ENCODE data around the gene CCT7. TPM values are rescaled to one million over a fixed set of nuclear protein-coding genes. Genes with fewer than 3 reads are reported as not detected.

The CCT7 gene
- total RNA-seq, 8 experiments from 2014 or later = 230 to 423 (median 329) TPM

DNA sequence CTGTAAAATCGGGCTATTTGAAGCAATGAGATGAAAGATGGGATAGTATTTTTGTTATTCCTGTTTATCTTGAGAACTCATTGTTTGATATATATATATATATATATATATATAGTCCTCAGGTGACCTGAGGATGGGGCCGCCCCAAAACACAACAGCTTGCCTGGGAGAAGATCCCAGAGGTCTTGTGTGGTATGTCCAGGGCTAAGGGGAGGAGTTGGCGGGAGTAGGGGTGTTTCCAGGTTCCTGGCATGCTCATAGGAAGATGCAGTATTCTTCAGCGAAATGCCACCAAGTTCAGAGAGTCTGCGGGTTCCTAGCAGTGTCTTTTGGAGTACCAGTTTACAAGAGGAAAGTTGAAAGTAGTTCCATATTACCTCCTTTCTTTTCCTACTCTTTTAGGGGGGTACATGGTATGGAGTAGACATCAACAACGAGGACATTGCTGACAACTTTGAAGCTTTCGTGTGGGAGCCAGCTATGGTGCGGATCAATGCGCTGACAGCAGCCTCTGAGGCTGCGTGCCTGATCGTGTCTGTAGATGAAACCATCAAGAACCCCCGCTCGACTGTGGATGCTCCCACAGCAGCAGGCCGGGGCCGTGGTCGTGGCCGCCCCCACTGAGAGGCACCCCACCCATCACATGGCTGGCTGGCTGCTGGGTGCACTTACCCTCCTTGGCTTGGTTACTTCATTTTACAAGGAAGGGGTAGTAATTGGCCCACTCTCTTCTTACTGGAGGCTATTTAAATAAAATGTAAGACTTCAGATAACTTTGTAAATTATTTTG lies 18.3 kb downstream of the CCT7 start:
- Histone ChIP-seq H3K27ac (no peak overlapping the region), H3K4me3 (no peak overlapping the region), H3K4me1 (replicated peaks in 1 of 2) (no peaks in the 10 kb centered on the region)
- in situ Hi-C loops (cut with MboI; ENCODE audit: low pct_unique_long_range_greater_than_20kb in 2 of 9, low sequenced_read_pairs in 9 of 9, unreplicated experiment in 9 of 9) = no loop called here
- no peak for ATAC-seq (replicated peaks in 6 of 8)
- WGBS, 10 experiments = 60 to 98% (median 94%) methylated on average over 1 to 13 of the region's 17 CpGs; no CpG with 5 or more reads in 2 of the 10 experiments

DNA sequence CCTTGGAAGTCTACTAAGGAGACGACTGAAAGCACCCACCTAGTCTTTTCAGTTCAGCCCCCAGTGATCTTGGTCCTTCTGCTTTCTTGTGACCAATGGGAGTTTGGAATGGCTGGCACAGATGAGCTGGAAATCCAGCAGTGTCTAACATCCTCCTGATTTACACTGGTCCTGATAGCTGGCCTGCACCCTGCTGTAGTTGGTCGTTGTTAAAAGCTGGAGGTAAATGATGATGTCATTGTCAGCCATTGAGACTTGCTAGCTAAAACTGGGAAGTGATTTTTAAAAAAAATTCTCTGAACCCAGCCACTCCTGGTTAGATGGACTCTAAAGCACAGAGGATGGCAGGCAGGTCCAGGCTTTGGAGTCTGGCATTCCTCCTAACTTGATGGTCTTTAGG lies 19.3 kb downstream of the CCT7 start:
- WGBS, 10 experiments = 0 to 100% (median 54%) methylated on average over 1 to 2 of the region's 2 CpGs; no CpG with 5 or more reads in 4 of the 10 experiments
- ATAC-seq (replicated peaks in 6 of 8) = peak in 5 of 8 experiments; percentile 12 to 67 (median 29)
- in situ Hi-C loops (cut with MboI; ENCODE audit: low pct_unique_long_range_greater_than_20kb in 2 of 9, low sequenced_read_pairs in 9 of 9, unreplicated experiment in 9 of 9) = no loop called here
- Histone ChIP-seq H3K4me3 (no peak overlapping the region), H3K27ac (no peak overlapping the region), H3K4me1 (replicated peaks in 1 of 2) (no peaks in the 10 kb centered on the region)

DNA sequence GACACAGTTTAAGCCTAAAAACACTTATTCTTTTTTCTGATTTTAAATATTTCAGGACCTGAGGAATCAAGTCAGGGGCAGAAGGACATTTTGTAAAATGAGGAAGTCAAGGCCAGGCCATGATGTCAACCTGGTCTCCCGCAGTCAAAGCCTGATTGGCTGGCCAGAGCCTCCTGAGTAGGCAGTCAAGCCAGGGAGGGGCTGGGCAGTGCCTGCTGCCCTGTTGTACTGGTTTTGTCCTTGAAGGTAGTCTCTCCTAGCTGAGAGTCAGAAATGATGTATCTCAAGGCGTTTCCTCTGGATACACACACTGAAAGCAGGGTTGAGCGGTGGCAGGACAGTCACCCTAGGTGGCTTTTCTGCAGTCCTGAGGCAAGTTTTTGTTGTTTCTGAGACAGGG lies 19.8 kb downstream of the CCT7 start:
- H3K4me1 ChIP-seq (replicated peaks in 1 of 2) = no peaks in the 10 kb centered on the region
- H3K4me3 ChIP-seq = no peak overlapping the region
- in situ Hi-C loops (cut with MboI; ENCODE audit: low pct_unique_long_range_greater_than_20kb in 2 of 9, low sequenced_read_pairs in 9 of 9, unreplicated experiment in 9 of 9) = no loop called here
- H3K27ac ChIP-seq = no peak overlapping the region
- ATAC-seq (replicated peaks in 6 of 8) = no peak
- 33 to 100% (median 88%) methylated on average over 1 to 3 of the region's 3 CpGs; no CpG with 5 or more reads in 3 of the 10 experiments for WGBS, 10 experiments

DNA sequence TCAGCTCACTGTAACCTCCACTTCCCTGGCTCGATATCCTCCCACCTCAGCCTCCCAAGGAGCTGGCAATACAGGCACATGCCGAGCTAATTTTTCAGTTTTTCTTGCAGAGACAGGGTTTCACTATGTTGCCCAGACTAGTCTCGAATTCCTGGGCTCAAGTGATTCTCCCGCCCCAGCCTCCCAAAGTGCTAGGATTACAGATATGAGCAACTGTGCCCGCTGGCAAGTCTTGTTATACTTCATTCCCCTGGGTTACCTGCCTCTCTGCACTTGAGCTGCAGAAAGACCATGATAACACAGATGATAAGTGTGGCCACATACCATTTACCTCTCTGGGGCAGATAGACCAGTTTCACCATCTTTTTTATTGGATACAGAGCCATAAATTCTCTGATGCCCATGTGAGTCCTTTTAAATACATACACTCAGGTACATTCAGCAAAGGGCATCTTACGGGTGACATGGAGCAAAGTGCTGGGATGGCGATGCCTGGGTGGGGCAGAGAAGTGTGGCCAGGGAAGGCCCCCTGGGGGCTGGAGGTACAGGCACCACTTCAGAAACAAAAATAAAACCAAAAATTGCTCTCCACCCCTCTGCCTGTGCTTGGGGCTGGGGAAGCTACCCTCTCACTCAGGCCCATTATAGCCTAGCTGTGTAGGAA lies 20.4 kb downstream of the CCT7 start:
- WGBS, 10 experiments = 96 to 100% (median 98%) methylated on average over 3 to 6 of the region's 7 CpGs; no CpG with 5 or more reads in 5 of the 10 experiments
- ATAC-seq (replicated peaks in 6 of 8) = no peak
- in situ Hi-C loops (cut with MboI; ENCODE audit: low pct_unique_long_range_greater_than_20kb in 2 of 9, low sequenced_read_pairs in 9 of 9, unreplicated experiment in 9 of 9) = no loop called here
- Histone ChIP-seq H3K27ac (no peak overlapping the region), H3K4me3 (no peak overlapping the region), H3K4me1 (replicated peaks in 1 of 2) (no peaks in the 10 kb centered on the region)

DNA sequence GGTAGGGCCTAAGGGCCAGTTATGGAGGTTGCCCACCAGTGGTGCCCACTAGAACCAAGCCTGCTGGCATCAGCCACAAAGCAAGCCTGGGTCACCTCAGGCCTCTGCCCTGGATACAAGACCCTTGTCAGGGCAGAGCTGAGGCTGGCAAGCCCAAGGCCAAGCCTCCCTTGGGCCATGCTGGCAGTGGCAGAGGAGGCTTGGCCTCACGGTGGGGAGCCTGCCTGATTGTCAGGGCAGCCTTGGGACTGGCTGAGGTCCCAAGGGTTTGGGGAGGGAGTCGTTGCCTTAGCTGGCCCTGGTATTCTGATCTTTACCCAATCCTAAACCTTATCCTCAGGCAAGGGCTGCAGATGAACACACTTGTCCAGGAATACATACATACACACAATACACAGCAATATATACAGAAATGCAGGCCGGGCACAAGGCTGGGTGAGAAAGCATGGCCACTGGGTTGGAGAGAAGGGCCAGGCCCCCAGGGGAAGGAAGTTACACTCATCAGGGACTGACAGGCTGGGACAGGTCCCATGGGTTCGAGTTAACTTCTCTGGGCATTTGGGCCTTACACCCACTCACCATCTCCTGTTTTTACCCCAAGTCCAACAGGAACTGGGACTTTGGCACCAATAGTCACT lies 21.0 kb downstream of the CCT7 start:
- no peak overlapping the region for H3K4me3 ChIP-seq
- no peak overlapping the region for H3K27ac ChIP-seq
- in situ Hi-C loops (cut with MboI; ENCODE audit: low pct_unique_long_range_greater_than_20kb in 2 of 9, low sequenced_read_pairs in 9 of 9, unreplicated experiment in 9 of 9) = no loop called here
- H3K4me1 ChIP-seq (replicated peaks in 1 of 2) = no peaks in the 10 kb centered on the region
- ATAC-seq (replicated peaks in 6 of 8) = no peak
- WGBS, 10 experiments = 50 to 100% (median 83%) methylated on average over 1 to 3 of the region's 4 CpGs; no CpG with 5 or more reads in 5 of the 10 experiments

DNA sequence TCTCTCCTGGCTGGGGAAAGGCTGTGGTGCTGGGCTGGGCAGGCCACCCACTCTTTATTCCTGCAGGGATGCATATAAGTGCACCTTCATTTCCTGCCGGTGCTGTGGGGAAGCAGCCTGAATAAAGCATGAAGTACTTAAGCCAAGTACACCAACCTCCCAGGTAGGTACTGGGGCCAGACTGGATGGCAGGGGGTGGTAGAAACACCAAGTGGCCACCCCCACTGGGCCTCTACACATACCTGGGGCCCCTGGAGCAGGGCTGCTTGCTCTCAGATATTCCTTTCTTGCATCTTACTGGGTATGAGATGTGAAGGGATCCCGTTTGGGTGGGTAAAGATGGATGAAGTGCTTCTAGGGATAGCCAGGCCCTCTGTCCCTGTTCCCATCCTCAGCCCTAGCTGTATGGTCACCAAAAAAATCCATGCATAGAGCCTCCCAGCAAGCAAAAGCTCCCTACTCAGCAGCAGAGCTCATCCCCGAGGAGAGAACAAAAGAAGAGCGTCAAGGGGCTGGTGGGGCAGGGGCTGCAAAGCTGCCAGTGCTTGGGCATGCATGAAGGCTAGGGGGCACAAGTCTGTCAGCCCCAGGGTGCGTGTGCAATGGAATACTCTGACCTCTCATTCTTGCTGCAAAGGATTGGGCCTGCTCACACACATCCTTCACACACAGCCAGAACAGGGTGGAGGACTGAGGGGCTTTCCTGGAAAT lies 22.0 kb downstream of the CCT7 start:
- Histone ChIP-seq H3K4me3 (no peak overlapping the region), H3K4me1 (replicated peaks in 1 of 2) (no peaks in the 10 kb centered on the region), H3K27ac (no peak overlapping the region)
- WGBS, 10 experiments = 20 to 86% (median 52%) methylated on average over 1 to 3 of the region's 5 CpGs; no CpG with 5 or more reads in 4 of the 10 experiments
- peak in 1 of 8 experiments; percentile 15 for ATAC-seq (replicated peaks in 6 of 8)
- in situ Hi-C loops (cut with MboI; ENCODE audit: low pct_unique_long_range_greater_than_20kb in 2 of 9, low sequenced_read_pairs in 9 of 9, unreplicated experiment in 9 of 9) = no loop called here

DNA sequence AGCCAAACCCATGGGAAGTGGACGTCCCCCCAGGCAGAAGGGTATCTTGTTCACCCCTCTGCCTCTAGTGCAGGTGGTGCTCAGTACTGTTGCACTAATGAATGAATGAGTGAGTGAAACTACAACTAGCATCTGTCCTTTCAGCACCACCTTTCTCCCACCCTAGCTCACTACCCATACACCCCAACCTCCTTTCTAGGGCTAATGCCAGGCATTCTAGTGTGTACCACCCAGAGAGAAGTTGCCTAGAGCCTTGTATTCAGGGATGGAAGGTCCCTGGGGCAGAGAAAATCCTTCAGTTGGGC lies 22.5 kb downstream of the CCT7 start:
- ATAC-seq (replicated peaks in 6 of 8) = peak in 1 of 8 experiments; percentile 13
- WGBS, 10 experiments = 29 to 60% methylated on average over 1 of the region's 1 CpG; no CpG with 5 or more reads in 8 of the 10 experiments

DNA sequence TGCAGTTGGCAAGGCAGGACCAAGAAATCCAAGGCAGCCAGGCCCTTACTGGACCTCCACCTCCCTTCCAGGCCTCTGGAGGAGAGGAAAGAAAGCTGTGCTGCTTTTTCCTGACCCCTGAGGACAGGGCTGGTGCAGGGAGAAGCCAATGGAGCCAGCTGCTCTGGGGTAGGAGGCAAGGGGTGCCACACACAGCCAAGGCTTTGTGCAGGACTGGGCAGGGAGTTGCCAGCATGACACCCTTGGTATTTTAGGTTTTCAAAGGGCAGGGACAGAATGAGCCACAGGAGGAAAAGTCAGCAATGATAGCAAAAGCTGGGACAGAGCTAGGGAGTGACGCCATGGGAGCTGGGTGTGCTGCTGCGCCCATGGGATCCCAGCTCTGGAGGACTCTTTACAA lies 22.9 kb downstream of the CCT7 start:
- H3K4me3 ChIP-seq = no peak overlapping the region
- peak in 1 of 8 experiments; percentile 3 for ATAC-seq (replicated peaks in 6 of 8)
- H3K27ac ChIP-seq = no peak overlapping the region
- in situ Hi-C loops (cut with MboI; ENCODE audit: low pct_unique_long_range_greater_than_20kb in 2 of 9, low sequenced_read_pairs in 9 of 9, unreplicated experiment in 9 of 9) = no loop called here
- 80% methylated on average over 1 of the region's 2 CpGs; no CpG with 5 or more reads in 9 of the 10 experiments for WGBS, 10 experiments
- H3K4me1 ChIP-seq (replicated peaks in 1 of 2) = no peaks in the 10 kb centered on the region

More for the DNA sequence above, 22.5 kb downstream of the CCT7 start:
- Histone ChIP-seq H3K4me3 (no peak overlapping the region), H3K27ac (no peak overlapping the region), H3K4me1 (replicated peaks in 1 of 2) (no peaks in the 10 kb centered on the region)
- in situ Hi-C loops (cut with MboI; ENCODE audit: low pct_unique_long_range_greater_than_20kb in 2 of 9, low sequenced_read_pairs in 9 of 9, unreplicated experiment in 9 of 9) = no loop called here

DNA sequence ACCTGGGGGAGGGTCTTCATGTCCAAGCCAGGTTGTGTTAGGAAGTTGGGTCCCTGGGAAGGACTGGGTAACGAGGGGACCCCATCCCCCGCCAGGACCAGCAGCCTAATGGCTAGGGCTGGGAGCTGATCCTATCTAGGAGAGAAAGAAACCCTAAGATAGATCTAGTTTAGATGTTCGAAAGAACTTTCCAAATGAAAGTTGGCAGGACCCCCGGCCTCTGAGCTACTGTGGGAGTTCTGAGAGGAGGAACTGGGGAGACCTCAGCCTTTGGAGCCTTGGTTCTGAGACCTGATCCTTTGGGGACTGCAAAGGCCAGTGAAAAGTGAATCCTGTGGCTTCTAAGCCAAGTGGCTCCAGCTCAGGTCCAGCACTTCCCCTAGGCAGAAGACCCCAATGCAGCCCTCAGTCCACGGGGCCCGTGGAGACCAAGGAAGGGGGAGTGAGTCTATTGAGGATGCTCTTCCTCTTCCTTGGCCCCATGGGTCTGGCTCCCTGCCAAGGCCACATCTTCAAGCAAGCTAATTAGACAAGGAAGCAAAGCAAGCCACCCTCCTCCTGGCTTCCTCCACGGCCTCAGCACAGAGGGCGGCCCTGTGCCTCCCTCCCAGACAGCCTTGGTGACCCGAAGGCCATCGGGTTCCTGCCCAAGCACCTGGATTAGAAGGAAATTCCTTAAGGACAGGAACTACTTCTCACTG lies 23.5 kb downstream of the CCT7 start:
- Histone ChIP-seq H3K4me1 (replicated peaks in 1 of 2) (no peaks in the 10 kb centered on the region), H3K27ac (no peak overlapping the region), H3K4me3 (no peak overlapping the region)
- 60 to 100% (median 93%) methylated on average over 1 to 6 of the region's 10 CpGs; no CpG with 5 or more reads in 4 of the 10 experiments for WGBS, 10 experiments
- in situ Hi-C loops (cut with MboI; ENCODE audit: low pct_unique_long_range_greater_than_20kb in 2 of 9, low sequenced_read_pairs in 9 of 9, unreplicated experiment in 9 of 9) = no loop called here
- ATAC-seq (replicated peaks in 6 of 8) = no peak

DNA sequence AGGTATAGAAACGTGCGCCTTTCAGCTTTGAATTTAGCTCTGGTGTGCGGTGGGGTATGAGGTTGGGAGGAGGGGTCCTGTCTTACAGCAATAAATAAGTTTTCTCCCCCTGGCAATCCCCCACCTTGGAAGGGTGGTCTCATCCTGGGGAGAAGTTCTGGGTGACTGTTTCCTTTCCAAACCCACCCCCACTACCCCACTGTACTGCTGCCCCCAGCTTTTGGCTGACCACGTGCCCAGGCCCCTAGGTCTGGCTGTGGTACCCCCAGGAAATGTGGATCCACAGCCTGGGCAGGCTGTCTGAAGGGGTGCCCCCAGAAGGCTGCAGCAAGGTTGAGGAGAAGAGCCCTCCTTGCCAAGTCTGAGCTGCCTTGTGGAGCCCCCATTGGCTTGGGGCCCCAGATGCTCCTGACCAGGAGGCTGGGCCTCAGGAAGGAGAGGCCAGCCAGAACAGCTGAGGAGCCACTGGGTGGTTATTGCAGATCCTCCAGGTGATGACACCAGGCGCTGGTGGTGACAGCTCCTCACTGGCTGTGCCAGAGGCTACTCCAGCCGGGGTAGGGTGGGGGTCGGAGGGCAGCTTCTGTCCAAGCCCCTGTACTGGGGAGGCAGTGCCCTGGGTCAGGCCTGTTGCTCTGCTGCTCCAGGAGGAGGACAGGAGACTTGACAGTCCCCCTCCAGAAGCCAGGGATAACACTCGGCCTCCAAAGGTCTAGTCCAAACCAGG lies 24.2 kb downstream of the CCT7 start:
- Histone ChIP-seq H3K4me1 (replicated peaks in 1 of 2) (no peaks in the 10 kb centered on the region), H3K27ac (no peak overlapping the region), H3K4me3 (no peak overlapping the region)
- 83 to 100% (median 87%) methylated on average over 1 to 3 of the region's 8 CpGs; no CpG with 5 or more reads in 7 of the 10 experiments for WGBS, 10 experiments
- no peak for ATAC-seq (replicated peaks in 6 of 8)
- in situ Hi-C loops (cut with MboI; ENCODE audit: low pct_unique_long_range_greater_than_20kb in 2 of 9, low sequenced_read_pairs in 9 of 9, unreplicated experiment in 9 of 9) = no loop called here

DNA sequence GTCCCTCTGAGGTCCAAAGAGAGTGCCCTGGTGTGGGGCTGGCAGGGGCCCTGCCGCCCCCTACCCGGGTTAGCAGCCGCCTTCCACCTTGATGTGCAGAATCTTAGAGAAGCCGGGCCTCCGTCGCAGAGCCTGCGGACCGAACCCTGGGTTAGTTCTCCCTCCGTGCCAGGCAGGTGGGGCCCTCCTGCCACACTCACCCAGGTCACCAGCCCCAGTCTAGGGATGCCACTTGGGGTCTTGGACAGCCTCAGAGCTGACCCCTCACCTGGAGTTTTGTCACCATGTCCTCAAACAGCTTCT lies 24.8 kb downstream of the CCT7 start:
- 96 to 100% methylated on average over 3 to 5 of the region's 9 CpGs; no CpG with 5 or more reads in 8 of the 10 experiments for WGBS, 10 experiments
- no peak for ATAC-seq (replicated peaks in 6 of 8)
- no peak overlapping the region for H3K27ac ChIP-seq
- no peak overlapping the region for H3K4me3 ChIP-seq
- in situ Hi-C loops (cut with MboI; ENCODE audit: low pct_unique_long_range_greater_than_20kb in 2 of 9, low sequenced_read_pairs in 9 of 9, unreplicated experiment in 9 of 9) = no loop called here
- no peaks in the 10 kb centered on the region for H3K4me1 ChIP-seq (replicated peaks in 1 of 2)

DNA sequence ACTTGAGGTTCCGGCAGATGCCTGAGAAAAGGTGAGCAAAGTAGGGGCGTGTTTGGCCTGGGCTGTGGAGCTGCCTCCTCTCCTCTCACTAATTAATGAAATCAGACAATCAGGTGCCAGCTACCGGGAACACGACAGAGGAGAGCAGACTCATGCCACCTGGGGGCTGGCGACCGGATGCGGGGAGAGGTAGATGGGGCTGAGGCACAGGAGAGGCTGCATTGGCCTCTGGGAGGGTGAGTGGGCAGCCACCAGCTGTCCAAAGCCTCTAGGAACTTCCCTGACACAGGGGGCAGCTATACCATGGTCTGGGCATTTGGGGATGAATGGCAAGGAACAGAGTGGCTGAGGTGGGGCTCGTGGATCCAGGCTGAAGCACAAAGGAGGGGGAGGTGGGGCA lies 25.2 kb downstream of the CCT7 start:
- 88 to 100% methylated on average over 1 to 4 of the region's 8 CpGs; no CpG with 5 or more reads in 8 of the 10 experiments for WGBS, 10 experiments
- Histone ChIP-seq H3K4me3 (no peak overlapping the region), H3K27ac (no peak overlapping the region), H3K4me1 (replicated peaks in 1 of 2) (no peaks in the 10 kb centered on the region)
- in situ Hi-C loops (cut with MboI; ENCODE audit: low pct_unique_long_range_greater_than_20kb in 2 of 9, low sequenced_read_pairs in 9 of 9, unreplicated experiment in 9 of 9) = no loop called here
- no peak for ATAC-seq (replicated peaks in 6 of 8)
